Stimulated activated CD8-positive, alpha-beta memory T cell treated with anti-CD3 and anti-CD28 coated beads, Interleukin-2, amount 100 ng/mL, for 48 hours (primary cell): ENCODE results near the gene SPAG16.
"Not testable (repeated sequence)": the region's sequence is repeated elsewhere in the genome, so short reads cannot be mapped to it uniquely, and the experiment has no call there.

Experiments
- DNase-seq, 2 donors: peaks; one replicate each; pipeline ENCODE4 v3.0.0-alpha.2; 2020; ENCODE audit warnings: low read depth in 2 of 2

The SPAG16 gene

GRCh38 chr2:213545481-213545880 is 261.2 kb downstream of the SPAG16 start:
- DNase-seq = no peak

DNA sequence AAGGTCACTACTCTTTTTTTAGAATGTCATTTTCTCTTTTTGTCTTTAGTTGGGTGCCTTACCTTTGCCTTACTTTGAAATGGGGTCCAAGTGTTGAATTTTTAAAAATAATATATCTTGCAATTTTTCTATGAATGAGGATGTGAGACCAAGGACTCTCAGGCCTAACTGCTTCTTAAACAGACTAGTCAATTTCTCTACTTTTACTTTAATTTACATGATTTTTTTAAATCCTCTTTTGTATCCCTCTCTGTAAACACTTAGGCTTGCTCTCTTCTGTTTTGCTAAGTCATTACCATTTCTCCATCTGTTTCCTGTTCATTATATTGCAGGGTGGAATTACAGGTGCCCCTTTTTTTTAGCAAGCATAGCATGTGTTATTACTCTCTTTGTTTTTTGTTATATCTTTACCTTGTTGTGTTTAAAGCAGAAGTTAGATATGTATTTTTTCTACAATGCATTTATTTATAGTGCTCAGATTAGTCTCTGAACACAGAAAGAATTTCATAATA is 261.8 kb downstream of the SPAG16 start:
- DNase-seq = no peak

- DNase-seq = no peak
These were observed 267.3 kb downstream of the SPAG16 start for GRCh38 chr2:213551526-213551925.

DNA sequence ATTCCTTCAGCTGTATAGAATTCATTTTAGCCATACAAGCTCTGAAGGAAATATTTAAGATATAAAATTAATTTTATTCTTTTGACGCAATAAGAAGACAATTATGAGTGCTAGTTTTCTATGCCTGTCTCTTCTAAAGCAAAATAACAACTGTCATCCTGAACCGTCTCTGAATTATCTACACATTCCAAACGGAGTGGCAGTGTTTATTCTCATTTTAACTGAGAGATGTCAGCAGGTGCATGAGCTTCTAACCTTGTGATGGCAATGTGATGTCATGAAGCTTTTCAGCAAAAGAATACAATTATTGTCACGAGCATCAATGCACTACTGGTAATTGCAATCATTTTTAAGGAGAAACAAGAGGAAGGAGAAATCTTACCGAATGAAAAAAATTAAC is 274.8 kb downstream of the SPAG16 start:
- DNase-seq = no peak

DNA sequence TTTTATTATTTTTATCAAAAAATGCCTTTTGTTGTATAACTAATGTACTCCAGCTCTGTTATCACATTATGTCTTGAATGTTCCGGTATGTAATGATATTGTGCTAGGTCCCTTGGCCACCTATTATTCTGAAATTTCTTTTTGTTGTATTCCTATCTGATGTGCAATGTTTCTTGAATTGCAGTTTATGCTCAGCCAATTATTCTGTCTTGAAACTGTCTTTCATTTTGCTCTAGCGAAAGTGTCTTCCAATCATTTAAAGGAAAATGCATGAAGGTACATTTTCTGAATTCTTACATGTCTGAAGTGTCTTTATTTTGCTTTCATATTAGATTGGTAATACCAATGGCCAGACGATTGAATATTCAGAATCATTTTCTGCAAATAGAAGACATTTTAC is 277.5 kb downstream of the SPAG16 start:
- no peak for DNase-seq

DNA sequence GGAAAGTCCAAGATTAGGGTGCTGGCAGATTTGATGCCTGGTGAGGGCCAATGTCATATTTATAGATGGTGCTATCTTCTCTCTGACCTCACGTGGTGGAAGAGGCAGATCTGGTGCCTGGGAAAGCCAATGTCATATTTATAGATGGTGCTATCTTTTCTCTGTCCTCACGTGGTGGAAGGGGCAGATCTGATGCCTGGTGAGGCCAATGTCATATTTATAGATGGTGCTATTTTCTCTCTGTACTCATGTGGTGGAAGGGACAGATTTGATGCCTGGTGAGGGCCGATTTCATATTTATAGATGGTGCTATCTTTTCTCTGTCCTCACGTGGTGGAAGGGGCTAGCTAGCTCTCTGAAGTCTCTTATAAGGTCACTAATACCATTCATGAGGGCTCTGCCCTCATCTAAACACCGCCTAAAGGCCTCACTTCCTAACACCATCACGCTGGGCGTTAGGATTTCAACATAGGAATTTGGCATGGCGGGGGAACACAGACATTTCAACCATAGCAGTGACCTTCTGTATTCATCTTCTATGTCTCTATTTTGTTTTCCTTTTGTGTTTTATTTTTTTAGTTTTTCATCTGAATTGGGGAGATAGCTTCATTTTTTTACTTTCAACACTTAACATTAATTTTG is 278.4 kb downstream of the SPAG16 start:
- no peak for DNase-seq

GRCh38 chr2:213566846-213567245 is 282.6 kb downstream of the SPAG16 start:
- DNase-seq = no peak

DNA sequence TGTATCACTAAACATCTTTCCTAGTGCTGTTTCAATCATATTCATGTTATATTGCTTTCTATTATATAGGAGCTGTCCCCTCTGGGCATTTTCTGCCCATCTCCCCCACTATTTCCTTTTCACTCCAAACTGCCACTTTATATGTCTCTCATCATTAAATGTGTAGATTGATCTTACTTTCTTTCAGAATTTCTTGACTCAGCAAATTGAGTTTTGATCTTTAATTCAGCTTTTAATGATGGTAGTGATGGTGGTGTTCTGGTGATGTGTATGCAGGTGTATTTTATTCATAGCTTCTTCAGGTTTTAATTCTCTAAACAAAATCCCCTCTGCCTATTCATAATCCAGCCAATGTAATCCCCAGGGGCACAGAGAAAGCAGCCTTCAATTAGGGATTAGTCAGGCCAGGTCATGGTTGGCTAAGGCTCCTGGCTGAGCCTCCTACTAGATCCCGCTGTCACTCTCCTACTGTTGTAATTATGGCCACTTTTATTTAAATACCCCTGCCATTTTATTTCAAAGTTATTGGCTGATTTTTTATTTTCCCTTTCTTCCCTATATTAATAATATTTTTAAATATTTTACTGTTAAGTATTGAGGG is 325.4 kb downstream of the SPAG16 start:
- DNase-seq = no peak

DNA sequence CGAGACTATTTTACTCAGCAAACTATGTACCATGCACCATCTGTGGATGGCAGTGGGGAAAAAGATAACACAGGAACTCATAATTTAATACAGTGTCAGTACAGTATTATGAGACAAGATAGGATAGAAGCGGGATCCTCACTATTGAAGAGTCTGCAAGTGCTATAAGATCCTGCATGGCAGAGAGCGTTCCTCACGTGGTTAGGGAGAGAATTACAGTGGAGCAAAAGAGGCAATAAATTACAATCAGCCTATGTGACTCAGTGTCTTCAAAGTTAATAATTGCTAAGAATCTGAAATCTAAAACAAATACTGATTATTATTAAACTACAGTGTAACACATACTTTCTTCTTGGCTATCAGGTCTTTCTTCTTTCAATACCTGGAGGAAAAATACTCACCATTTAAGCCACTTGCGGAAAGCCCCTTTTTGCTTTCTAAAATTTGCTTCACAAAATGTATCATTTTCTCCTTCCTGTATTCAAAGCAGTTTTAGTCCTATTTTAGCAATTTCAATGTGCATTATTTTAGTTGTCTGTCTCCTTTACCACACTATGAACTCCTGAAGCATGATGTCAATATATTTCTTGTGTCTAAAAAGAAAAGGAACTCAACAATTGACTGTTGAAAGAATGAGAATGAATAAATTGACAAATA is 342.9 kb downstream of the SPAG16 start:
- DNase-seq = no peak

GRCh38 chr2:213627835-213628460 is 343.7 kb downstream of the SPAG16 start:
- no peak for DNase-seq

DNA sequence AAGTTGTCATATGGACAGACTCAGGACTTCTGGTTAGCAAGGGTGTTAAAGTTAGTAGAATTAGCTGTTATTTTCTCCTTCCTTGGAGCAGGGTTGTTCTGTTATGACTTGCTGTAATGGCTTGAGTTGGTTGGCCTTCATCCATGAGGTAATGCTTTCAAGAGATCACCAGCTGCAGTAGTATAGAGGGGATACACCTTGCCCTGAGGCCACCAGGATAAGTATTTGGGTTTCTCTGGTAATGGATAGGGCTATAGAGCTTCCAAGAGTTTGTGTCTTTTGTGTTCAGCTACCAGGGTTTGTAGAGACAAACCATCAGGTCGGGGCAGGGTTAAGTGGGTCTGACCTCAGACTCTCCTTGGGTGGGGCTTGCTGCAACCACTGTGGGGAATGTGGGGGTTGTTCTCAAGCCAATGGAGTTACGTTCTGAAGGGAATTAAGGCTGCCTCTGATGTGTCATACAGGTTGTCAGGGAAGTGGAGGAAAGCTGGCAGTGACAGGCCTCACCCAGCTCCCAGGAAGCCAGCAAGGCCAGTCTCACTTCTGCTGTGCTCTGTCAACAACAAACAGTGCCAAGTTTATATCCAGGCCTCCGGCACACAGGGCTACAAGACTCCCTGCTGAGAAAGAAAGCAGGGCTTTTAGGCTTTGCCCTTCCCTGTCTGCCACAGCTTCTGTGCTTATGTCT is 356.6 kb downstream of the SPAG16 start:
- no peak for DNase-seq

GRCh38 chr2:213644926-213645325 is 360.7 kb downstream of the SPAG16 start:
- no peak for DNase-seq

DNA sequence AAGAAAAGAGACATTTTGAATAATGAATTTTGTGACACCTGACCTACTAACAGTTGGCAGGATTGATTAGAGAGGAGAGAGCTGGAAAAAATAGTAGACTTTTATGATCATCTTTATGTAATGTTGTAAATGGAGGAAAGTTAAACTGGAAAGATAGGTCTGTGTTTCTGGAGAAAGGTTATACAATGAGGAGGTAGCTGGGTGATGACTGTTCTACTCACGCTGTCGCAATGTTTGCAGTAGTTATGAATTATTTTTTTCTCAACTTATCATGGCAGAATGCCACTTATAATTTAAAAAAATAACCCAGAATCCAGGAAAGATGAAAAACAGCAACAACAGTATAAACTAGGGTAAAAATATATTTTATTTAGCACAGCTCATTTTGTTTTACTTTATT is 364.9 kb downstream of the SPAG16 start:
- no peak for DNase-seq

DNA sequence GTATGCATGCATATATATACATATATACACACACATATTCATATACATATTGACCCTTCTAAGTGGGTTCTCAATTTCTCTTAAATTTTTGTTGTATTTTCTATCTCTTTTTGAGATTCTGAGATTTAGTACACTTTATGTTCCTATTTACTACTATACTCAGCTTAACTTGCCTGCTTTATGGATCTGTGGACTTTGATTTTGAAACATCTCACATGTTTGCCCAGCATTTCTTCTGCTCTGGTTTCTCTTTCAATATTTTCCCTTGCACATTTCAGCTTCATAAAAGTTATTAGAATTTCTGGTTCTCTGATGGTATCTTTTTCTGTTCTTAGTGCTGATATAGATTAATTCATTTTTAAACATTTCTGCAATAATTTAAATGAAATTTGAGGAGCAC is 380.6 kb downstream of the SPAG16 start:
- no peak for DNase-seq

GRCh38 chr2:213669657-213670056 is 385.4 kb downstream of the SPAG16 start:
- DNase-seq = no peak

- no peak for DNase-seq
These were observed 394.4 kb downstream of the SPAG16 start for GRCh38 chr2:213678437-213679218.

- no peak for DNase-seq
These were observed 395.6 kb downstream of the SPAG16 start for GRCh38 chr2:213679894-213680293.

GRCh38 chr2:213682276-213682675 is 398.0 kb downstream of the SPAG16 start:
- DNase-seq = no peak

- DNase-seq = no peak
These were observed 403.9 kb downstream of the SPAG16 start for GRCh38 chr2:213688133-213688532.

DNA sequence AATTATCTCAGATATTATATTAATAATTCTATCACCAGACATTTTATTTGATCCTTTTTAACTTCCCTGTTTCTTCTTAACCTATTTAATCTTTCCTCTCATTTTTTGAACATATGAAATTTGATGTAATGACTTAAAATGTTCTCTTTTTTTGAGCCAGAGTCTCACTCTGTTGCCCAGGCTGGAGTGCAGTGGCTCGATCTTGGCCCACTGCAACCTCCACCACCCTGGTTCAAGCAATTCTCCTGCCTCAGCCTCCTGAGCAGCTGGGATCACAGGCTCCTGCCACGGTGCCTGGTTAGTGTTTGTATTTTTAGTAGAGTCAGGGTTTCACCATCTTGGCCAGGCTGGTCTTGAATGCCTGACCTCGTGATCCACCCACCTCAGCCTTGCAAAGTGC is 404.6 kb downstream of the SPAG16 start:
- not testable (repeated sequence) for DNase-seq

DNA sequence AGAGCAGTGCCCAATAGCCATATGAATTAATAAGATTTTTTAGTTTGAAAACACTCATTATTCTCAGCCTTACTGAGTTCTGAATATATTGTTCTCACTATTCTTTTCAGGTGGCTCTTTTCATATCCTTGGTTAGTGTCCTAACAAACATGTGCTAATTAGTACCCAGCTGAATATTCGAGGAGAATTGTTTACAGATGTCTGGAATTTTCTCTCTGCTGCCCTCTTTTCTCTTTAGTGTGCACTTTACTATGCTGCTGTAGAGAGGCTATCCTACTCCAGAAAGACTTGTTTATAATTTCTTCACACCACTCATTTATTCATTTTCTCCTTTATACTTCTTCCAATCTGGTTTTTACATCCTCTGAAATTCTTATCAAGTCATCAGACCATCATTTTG is 405.3 kb downstream of the SPAG16 start:
- no peak for DNase-seq
